T1000 (cell line): ENCODE data around the gene HMCN1.
A peak's percentile ranks its signal among the peaks of the same experiment; 100 is the strongest.

Experiments used
- DNase-seq: peaks from one replicate; lab custom pipeline; 2025; ENCODE audit warnings: mixed read lengths; lab: John Stamatoyannopoulos, UW

HMCN1 gene

DNA sequence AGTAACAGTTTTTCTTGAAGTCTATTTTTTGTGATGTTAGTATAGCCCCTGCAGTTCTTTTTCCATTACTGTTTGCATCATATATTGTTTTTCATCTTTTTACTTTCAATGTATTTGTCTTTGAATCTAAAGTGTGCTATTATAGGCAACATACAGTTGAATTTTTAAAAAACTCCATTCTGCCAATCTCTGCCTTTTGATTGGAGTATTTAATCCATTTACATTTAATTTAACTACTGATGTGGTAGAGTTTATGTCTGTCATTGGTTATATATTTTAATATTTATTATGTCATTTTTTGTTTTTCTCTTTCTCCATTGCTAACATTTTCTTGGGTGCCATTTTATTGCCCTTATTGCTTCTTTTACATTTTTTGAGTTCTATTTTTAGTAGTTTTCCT lies 296.3 kb downstream of the HMCN1 start:
- no peak for DNase-seq

DNA sequence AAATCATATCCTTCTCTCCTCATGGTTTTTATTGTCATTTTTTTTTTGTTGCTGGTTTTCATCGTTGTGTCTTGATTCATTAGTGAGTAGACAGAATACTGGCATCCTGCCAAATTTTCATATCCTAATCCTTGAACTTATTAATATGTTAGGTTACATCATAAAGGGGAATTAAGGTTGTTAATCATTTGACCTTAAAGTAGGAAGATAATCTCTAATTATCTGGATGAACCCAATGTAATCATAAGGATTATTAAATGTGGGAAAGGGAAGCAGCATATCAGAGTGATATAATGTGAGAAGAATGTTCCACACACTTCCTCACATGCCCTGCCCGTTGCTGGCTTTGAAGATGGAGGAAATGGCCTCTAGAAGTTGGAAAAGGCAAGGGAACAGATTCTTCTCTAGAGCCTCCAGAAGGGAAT lies 299.7 kb downstream of the HMCN1 start:
- DNase-seq = no peak

DNA sequence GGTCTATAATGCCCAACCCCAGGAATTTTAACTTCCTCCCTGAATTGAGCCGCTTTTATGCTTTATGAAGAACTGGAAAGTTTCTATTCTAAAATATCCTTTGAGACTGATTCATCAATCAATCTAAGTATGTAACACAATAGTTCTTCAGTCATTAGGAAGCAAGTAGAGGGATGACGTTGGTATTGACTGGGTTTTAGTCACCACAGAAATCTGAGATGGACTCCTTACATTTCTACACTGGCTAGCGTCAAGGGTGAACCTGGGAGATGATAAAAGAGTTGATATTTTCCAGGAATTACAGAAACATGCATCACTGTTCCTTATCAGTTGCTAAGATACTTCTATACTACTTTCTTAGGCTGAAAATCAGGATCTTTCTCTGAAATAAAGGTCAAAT lies 308.0 kb downstream of the HMCN1 start:
- DNase-seq = no peak

DNA sequence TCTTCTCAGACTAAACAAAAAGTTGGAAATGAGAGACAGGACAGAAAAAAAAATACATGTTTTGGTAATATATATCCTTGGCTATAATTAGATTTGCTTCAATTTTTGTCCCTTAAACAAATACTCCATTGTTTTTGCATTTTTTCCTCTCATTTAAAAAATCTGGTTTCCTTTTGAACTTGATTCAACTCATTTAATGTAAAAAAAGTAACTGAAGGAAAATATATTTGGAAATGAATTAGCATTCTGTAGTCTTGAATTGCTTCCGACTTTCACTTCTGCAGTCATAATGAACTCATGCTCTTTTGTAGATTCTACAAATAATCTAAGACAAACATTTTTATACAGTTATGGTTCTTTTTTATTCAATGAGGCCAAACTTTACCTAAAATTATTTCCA lies 309.1 kb downstream of the HMCN1 start:
- DNase-seq = no peak

DNA sequence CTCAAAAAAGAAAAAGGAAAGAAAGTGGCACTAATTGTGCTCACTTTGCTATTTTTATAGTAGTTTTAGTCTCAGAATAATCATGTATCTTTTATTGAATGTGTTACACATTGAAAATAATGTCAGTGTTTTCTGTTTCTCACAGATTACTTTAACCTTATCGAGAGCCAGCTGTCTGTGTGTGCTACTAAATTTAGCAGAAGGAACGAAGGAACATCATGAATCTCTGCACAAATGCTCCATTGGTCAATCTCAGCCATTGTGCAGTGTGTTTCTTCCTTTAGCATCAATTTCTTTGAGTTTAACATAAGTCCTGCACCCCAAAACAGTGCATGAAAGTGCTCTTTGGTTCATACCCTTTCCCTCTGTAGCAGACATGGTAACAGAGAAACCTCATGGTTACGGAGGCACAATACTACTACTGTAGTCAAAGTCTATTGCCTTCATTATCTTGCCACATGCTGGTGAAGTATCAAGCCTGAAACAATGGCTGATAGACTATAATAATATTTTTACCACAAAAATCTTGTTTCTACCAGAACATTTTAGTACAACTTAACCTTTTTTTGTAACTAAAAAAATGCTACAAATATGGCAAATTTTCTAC lies 310.0 kb downstream of the HMCN1 start:
- no peak for DNase-seq

DNA sequence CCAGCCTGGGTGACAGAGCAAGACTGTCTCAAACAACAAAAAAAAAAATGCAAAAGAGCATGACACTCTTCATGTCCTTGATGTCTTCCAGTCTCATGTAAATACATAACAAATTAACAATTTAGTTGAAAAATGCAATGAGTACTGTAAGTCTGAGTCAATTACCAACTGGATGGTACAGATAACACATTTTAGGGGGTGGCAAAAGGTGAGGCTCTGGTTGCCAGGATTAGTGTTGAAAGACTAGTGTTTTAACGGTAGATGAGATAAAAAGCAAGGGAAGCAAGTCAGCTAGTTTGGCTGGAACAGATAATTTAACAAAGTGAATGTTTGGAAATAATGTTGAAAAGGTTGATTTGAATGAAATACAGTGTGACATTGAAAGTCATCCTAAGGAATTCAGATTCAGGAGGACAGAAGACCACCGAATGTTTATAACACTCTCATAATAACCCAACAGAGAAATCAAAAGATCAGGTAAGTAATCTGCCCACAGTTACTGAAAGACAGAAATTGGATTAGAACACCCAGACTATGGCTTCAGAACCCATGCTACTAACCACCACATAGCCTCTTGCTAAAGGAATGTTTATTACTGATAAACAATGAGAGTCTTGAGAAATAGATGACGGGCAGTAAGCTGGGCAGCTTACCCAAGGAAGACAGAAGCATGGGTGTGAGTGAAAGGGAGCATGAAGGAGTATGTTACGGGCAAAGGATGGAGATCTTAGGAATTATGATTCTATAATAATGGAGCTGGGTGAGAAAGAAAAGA lies 312.4 kb downstream of the HMCN1 start:
- no peak for DNase-seq

DNA sequence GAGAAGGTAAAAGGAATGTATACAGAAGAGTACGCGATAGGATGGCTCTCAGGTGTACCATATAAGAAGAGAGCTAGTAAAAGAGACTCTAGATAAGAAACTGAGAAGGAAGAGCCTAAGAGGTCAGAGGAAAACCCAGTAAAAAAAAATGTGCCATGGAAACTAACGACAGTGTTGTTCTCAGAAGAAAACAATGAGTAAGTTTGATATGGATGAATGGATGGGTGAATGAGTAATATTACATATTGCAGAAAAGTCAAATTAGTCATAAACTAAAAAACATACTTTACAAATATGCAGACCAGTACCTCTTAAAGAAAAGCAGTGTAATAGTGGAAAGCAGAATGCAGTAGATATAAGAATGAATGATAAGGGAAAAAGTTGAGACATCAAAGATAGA lies 316.2 kb downstream of the HMCN1 start:
- no peak for DNase-seq

DNA sequence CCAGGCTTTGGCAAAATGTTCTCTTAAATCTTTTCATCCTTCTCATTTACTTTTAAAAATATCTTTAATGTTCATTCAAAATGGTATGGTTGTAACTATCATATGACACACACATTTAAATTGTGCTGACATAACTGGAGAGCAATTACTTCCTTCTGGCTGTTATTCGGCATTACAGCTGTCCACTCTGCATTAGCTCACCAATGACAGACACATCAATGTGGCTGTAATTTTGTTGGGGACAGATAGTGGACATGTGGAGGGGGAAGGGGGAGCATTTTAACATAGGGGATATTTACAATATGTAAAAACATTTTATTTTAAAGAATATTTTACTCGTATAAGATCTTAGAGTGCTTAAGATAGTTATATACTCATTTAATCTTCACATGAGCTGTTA lies 319.8 kb downstream of the HMCN1 start:
- DNase-seq = no peak

DNA sequence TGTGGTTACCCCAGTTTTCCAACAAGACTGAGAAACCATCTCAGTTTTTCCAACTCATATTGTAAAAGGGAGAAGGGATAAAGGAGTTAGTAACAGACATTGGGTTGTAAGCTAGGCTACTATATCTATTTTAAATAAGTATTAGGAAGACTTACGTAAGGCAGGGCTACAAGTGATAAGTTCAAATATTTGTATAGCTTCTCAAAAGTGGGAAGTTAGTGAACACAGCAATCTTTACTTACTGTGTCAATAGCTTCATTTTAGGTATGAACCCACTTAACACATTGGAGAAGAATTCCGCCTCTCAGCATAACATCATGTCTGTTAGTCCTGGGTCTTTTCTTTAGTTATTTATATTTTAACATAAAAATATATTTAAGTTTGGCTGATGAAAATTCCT lies 320.7 kb downstream of the HMCN1 start:
- DNase-seq = no peak

DNA sequence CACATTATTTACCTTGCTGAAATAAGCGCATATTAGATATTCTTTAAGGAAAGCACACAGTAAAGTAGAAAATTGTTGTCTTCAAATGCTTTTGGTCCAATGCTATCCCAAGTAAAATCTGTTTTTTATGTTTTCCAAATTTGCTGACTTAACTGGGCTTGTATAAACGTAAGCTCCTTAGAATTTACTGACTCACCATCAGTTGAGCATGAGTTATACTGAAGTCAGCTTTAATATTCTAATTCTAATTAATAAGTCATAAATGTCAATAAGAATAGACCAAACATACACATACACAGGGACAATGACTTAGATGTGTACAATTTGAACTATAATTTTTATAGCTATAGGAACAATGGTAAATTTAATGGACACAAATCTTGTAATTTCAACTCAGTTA lies 321.7 kb downstream of the HMCN1 start:
- DNase-seq = no peak

DNA sequence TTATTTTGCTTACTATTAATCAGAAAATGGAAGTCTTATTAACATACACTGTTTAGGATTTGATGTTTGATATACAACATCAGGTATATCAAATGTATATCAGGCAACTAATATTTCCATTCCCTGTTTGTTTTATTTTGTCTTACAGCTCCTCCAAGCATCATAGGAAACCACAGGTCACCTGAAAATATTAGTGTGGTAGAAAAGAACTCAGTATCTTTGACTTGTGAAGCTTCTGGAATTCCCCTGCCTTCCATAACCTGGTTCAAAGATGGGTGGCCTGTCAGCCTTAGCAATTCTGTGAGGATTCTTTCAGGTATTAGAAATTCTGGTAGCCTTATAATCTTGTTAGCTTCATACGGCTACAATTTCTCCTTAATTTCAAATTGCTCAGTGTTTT lies 322.9 kb downstream of the HMCN1 start:
- no peak for DNase-seq

DNA sequence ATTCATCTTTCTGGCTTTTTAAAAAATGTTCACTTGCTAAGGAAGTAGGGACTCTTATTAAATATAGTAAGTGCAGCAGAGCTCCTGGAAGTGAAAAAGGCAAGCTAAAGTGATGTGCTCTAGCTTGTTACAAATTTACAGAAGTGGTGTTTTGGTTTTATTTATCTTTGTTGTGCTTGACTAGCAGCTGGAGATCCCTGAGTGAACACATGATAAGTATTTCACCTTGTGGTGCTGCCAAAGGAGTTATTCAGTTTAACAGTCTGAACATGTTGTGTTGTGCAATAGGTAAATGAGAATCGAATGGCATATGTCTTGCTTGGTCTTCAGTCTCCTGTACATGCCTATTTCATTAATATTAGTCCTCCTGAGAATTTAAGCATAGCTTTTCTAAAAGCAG lies 325.1 kb downstream of the HMCN1 start:
- DNase-seq = no peak

DNA sequence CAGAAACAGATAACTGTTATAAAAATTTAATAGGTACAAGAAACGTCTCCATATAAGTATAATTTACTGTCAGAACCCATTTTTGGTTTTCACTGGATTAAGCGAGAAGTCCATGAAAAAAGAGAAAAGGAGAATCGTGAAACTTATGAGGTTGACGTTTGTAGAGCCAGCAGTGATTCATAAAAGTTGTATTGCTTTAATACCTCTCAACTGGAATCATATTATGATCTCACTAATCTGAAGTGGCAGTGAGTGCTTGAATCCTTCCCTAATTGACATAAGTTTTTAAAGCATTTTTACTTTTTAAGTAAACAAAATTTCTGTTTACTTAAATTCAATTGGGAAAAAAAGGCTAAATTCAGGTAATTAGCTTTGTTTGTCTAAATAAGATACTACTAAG lies 325.6 kb downstream of the HMCN1 start:
- no peak for DNase-seq

DNA sequence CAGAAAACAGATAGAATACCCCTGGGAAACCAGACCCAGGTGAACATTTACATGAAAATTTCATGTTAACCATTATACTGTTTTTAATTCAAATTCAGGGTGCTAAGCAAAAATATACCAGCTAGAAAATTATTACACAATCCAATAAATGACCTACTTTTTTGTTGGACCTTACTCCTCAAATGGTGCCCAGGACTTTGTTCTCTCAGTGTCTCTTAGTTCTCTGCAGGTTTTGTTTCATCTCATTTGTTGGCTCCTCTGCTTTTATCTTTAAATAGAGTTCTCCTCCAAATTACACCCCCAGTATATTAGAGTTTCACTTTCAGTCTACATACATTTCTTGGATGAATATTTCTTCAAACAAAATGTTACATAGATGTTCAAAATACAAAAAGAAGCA lies 326.0 kb downstream of the HMCN1 start:
- DNase-seq = no peak

DNA sequence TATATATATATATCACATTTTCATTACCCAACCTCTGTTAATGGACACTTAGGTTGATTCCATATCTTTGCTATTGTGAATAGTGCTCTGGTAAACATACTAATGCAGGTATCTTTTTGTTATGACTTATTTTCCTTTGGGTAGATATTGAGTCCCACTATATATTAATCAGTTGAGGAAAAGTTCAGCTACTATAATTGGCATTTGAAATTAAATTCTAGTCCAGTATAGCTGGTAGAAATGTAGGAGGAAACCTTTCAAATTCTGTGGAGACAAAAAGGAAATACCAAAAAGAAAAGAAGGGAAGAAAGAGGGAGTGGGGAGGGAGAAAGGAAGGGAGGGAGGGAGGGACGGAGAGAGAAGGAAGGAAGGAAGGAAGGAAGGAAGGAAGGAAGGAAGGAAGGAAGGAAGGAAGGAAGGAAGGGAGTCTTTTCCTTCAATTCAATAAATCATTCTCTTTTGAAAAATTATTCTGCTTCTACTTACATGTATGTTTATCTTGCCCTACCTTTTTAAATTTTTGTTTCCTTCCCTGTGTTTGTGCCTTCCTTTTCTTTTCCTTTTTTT lies 329.0 kb downstream of the HMCN1 start:
- no peak for DNase-seq

DNA sequence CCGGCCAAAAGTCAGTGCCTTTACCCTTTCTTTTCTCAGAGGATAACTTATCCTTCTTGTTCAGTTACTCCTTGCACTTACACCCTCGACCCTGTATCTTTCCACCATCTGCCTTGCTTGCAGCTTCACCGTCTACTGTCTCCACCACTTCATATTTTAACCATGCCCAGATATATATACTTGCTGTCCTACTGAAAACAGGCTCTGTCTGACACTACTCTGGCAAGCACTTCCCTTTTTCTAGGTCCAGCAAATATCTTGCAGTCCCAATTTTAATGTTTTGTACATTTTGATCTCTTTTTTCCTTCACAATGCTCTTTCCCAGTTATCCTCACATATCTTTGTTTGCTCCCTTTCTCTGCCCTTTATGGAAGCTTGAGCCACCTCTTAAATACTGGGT lies 332.2 kb downstream of the HMCN1 start:
- no peak for DNase-seq

DNA sequence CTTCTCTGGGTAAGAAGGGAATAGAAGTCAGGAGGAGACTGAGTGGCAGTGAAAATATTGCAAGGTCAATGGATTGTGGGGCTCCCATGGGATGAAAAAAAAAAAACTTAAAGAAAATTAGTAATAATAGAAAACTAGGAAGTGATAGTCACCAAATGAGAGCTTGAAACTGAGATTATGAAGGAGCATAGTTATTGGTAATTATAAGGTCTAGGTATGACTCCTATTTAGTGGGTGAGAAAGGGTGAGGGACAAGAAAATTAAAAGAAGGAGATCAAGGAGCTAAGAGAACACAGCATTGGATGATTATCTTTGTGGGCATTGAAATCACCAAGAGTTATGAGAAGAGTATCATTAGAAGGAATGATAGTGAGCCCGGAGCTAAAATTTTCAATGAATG lies 339.5 kb downstream of the HMCN1 start:
- no peak for DNase-seq

DNA sequence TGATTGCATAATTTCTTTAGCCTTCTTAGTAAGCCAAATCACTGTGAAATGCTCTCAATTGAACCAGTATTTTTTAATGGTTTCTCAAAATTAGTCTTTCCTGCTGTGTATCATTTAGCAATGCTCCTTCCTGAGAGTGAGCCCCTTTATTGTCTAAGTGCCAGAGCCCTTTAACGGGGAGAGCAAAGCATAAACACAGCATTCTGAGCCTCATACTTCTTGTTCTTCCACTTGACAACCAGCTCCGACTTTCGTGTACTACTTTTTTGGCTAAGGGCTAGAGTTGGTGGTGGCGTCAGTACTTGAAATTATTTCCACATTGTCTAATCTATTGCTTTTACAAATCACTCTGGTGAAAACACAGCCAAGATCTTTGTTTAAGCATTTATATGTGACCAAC lies 341.8 kb downstream of the HMCN1 start:
- no peak for DNase-seq

DNA sequence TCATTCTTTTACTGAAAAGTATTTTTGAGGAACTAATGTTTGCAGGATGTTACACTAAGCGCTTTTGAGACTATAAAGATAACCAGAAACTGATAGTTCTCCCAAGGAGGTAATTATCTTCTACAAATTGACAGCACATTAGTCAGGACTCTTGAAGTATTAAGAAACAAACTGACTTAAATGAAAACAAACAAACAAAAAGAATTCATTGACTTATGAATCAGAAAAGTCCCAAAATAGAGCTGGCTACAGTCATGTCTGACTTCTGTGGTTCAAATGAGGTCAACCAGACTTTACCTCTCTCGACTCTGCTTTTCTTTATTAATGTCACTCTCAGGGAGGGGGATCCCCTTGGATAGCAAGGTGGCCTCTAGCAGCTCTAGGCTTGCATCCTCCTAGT lies 344.1 kb downstream of the HMCN1 start:
- no peak for DNase-seq

DNA sequence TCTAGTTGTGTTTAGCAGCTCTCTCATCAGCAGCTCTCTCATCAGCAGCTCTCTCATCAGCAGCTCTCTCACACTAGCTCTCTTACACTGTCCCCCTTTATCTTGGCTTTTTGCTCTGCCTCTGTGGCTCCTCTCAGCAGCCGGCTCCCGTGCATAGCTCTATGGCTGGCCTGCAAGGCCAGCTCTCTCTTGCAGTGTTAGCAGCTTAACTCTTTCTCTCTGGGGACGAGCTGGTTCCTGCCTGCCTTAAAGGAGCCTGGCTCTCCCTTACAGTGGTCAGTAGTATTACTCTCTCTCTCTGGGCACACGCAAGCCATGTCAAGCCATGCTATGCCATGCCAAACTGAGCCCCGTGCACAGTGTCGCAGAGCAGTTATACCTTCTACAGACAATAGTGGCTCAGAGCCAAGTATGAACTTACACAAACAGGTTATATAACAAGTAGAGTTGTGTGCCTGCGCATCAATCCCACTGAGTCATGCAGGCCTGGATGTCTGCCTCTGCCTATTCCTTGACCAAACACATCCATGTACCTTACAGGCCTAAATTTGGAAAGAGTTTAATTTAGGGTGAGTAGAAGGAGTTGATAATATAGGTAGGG lies 345.0 kb downstream of the HMCN1 start:
- DNase-seq = no peak

DNA sequence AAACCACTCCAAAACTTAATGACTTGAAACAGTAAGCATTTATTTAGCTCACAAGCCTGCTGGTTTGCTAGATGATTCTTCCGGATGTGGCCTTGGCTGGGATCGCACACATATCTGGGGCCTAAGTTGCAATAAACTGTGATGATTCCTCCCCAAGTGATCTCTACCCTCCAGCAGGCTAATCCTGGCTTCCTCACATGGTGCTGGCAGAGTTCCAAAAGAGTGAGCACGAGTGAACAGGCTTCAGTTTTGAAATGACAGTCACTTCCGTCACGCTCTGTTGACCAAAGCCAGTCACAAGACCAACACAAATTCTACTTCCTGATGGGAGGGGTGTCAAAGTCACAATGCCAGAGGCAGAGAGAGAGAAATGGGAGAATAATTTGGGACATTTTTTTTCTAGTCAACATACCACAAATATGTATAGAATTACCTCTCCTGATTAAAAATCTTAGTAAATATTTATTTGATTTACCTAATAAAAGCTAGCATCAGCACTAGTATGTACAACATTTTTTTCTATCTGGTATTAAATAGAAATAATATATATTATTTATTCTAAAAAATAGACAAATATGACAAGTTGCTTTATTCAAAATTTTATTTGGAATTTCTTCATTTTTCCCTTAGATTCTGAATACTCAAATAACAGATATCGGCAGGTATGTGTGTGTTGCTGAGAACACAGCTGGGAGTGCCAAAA lies 348.2 kb downstream of the HMCN1 start:
- DNase-seq = peak; percentile 55

DNA sequence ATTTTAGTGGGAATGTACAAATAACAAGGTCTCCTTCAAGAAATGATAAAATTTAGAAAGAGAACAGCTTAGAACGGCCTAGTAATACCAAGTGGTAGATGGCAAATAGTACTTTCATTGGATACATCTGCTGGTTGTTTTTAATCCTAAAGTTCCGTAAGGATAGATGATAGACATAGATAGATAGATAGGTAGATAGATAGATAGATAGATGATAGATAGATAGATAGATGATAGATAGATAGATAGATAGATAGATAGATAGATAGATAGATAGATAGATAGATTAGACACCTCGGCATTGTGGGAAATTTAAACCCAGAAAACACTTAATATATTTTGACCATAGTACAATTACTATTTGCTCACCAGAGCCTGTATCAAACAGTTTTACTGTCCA lies 352.4 kb downstream of the HMCN1 start:
- DNase-seq = no peak

DNA sequence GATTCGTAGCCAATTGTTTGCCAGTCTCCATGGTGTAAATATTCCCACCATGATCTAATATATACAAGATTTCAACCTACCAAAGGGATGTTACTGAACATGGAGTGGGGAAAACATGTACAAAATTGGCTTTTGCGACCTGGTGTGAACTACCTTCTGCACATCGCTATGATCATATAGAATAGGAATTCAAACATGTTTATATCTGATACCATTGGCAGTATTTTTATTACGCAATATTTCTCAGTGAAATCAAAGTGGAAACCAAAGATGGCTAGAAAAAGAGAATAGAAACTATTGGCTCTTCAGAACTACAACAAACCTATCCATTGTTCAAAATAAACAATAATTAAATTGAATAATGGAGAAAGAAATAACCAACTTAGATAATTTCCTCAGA lies 355.7 kb downstream of the HMCN1 start:
- no peak for DNase-seq
